ENCODE data around the gene CHRNB2.

GRCh38 chr1:154575951-154576566 lies 8.5 kb downstream of the CHRNB2 start:
- TF ChIP-seq EZH2phosphoT487 (IDR thresholded peaks at IDR 0.05; ENCODE audit: low read length), result no peak
- TF ChIP-seq CTCF (IDR thresholded peaks at IDR 0.05; ENCODE audit: low read length), result no peak
- TF ChIP-seq EZH2 (optimal IDR thresholded peaks at IDR 0.05; ENCODE audit: low read depth, low read length), result no peak

All from MM.1S (cell line).